SU-DHL-6 (cell line): ENCODE measurements around the gene PPARGC1A.

Source experiments
- H2AFZ ChIP-seq: fragments of 200-600 bp; sonication (generic); 2 replicates; pipeline ENCODE4 v1.6.1; 2014; ENCODE audit warnings: low read depth, mild to moderate bottlenecking, moderate library complexity, mixed read lengths, antibody characterized with exemption, low read length; ENCODE audit not compliant: severe bottlenecking
- H3F3A ChIP-seq: fragments of 200-600 bp; shearing (Covaris generic); 2 replicates; pipeline ENCODE4 v1.6.0; 2016; ENCODE audit warnings: antibody characterized with exemption, mild to moderate bottlenecking; ENCODE audit not compliant: insufficient read depth
- H3K27ac ChIP-seq: fragments of 200-600 bp; sonication (generic); 2 replicates; pipeline ENCODE4 v1.5.1; 2016; ENCODE audit warnings: low read depth, mild to moderate bottlenecking, low read length, moderate library complexity, mixed read lengths
- H3K27me3 ChIP-seq: fragments of 200-600 bp; sonication (generic), shearing (Covaris generic); 2 replicates; pipeline ENCODE4 v1.6.0; 2014; ENCODE audit warnings: mild to moderate bottlenecking, low read length
- H3K36me3 ChIP-seq: fragments of 200-600 bp; sonication (generic); 2 replicates; pipeline ENCODE4 v1.6.1; 2014; ENCODE audit warnings: mild to moderate bottlenecking, low read length, mixed read lengths
- H3K4me2 ChIP-seq: fragments of 300-600, 200-600 bp; shearing (Covaris generic), sonication (generic); 2 replicates; pipeline ENCODE4 v1.6.0; 2014; ENCODE audit warnings: low read length, low read depth, mild to moderate bottlenecking; ENCODE audit not compliant: poor library complexity, severe bottlenecking
- H3K4me3 ChIP-seq: fragments of 200-600 bp; sonication (generic); 2 replicates; pipeline ENCODE4 v1.5.1; 2014; ENCODE audit warnings: antibody characterized with exemption, low read length, mild to moderate bottlenecking, mixed read lengths; ENCODE audit not compliant: insufficient read depth, poor library complexity, severe bottlenecking
- H3K79me2 ChIP-seq: fragments of 200-600 bp; sonication (generic); 2 replicates; pipeline ENCODE4 v1.6.1; 2014; ENCODE audit warnings: mild to moderate bottlenecking, low read length, moderate library complexity; ENCODE audit not compliant: insufficient read depth
- H3K9ac ChIP-seq: fragments of 200-600 bp; sonication (generic); 2 replicates; pipeline ENCODE4 v1.7.0; 2014; ENCODE audit warnings: mild to moderate bottlenecking, low read length
- H3K9me2 ChIP-seq: fragments of 200-600 bp; sonication (generic); replicated peaks from 2 replicates; pipeline ENCODE4 v1.6.1; 2014; ENCODE audit warnings: low read length; ENCODE audit not compliant: insufficient read depth
- H3K9me3 ChIP-seq: fragments of 200-600 bp; sonication (generic); 2 replicates; pipeline ENCODE4 v1.6.1; 2014; ENCODE audit warnings: low read length, mixed read lengths; ENCODE audit not compliant: insufficient read depth
- H4K20me1 ChIP-seq: fragments of 200-600 bp; sonication (generic); 2 replicates; pipeline ENCODE4 v1.6.1; 2014; ENCODE audit warnings: low read depth, mild to moderate bottlenecking, antibody characterized with exemption, low read length, moderate library complexity, mixed read lengths
- EZH2phosphoT487 ChIP-seq: fragments of 200-600 bp; sonication (generic), shearing (Covaris generic); conservative IDR thresholded peaks from 2 replicates; pipeline ENCODE4 v1.6.1; 2018; ENCODE audit warnings: mild to moderate bottlenecking, antibody characterized with exemption, low read length, moderate library complexity, mixed read lengths
- TF ChIP-seq, protein P1 (sequence below): fragments of 200-600 bp; sonication (generic); IDR thresholded peaks from one replicate; pipeline ENCODE4 v1.5.1; 2017; ENCODE audit warnings: antibody characterized with exemption, mild to moderate bottlenecking, low read length, moderate library complexity; ENCODE audit not compliant: insufficient read depth, poor library complexity, severe bottlenecking

The PPARGC1A gene

DNA sequence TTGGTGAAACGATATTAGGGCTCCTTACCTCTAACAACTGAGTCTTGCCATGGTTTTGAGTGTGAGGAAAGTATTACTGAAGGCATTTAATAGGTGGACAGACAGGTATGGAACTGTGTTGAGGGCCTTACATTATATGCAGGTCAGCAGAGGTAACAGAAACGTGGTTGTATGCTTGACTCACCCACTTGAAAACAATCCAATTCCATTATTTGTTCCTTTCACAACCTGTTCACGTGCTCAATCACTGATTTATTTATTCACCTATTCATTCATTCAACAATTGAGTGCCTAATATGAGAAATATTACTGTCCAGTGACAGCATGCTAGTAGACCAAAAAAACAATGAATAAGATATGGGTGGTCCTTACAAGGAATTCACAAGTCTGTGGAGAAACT lies 33.3 kb upstream of the PPARGC1A start:
- H3K79me2 ChIP-seq, result no peaks in the 10 kb centered on the region
- H3K36me3 ChIP-seq, result no peaks in the 10 kb centered on the region
- no peaks in the 10 kb centered on the region for H3K9me2 ChIP-seq
- H3F3A ChIP-seq, result no peaks in the 10 kb centered on the region
- H3K27me3 ChIP-seq, result no peaks in the 10 kb centered on the region
- H3K9ac ChIP-seq, result no peak overlapping the region
- no peak overlapping the region for H2AFZ ChIP-seq
- H3K27ac ChIP-seq, result no peak overlapping the region
- H3K4me2 ChIP-seq, result no peak overlapping the region
- H3K9me3 ChIP-seq, result no peaks in the 10 kb centered on the region
- H3K4me3 ChIP-seq, result no peak overlapping the region
- no peak for TF ChIP-seq EZH2phosphoT487
- TF ChIP-seq, protein P1, sequence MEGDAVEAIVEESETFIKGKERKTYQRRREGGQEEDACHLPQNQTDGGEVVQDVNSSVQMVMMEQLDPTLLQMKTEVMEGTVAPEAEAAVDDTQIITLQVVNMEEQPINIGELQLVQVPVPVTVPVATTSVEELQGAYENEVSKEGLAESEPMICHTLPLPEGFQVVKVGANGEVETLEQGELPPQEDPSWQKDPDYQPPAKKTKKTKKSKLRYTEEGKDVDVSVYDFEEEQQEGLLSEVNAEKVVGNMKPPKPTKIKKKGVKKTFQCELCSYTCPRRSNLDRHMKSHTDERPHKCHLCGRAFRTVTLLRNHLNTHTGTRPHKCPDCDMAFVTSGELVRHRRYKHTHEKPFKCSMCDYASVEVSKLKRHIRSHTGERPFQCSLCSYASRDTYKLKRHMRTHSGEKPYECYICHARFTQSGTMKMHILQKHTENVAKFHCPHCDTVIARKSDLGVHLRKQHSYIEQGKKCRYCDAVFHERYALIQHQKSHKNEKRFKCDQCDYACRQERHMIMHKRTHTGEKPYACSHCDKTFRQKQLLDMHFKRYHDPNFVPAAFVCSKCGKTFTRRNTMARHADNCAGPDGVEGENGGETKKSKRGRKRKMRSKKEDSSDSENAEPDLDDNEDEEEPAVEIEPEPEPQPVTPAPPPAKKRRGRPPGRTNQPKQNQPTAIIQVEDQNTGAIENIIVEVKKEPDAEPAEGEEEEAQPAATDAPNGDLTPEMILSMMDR, result no peak
- no peaks in the 10 kb centered on the region for H4K20me1 ChIP-seq

DNA sequence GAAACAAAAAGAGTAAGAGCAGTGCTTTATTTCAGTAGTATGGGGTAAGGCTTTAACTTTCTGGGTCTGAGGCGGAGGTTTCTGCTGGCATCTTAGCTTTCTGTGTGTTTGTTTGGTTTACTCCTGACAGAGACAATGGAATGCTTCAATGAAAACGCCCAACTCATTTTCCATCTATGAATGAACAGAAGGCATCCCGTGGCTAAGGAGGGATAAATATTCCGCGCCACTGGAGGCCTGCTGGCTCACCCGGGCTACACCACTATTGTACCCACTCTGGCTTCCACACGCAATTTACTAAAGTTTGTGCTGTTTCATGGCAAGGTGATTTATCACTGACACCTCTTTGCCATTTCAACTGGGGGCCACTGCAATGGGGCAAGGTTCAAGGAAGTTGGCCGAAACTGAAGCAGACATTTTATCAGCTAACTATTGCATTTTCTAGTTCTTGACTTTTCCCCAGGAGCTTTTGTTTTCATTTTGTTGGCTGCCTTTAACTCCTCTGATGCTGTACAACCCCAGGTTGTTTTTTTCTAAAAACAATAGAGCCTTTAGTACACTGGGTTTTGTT lies 32.8 kb upstream of the PPARGC1A start:
- no peaks in the 10 kb centered on the region for H4K20me1 ChIP-seq
- H3K9ac ChIP-seq, result no peak overlapping the region
- no peaks in the 10 kb centered on the region for H3F3A ChIP-seq
- H3K27me3 ChIP-seq, result no peaks in the 10 kb centered on the region
- no peaks in the 10 kb centered on the region for H3K36me3 ChIP-seq
- no peak overlapping the region for H3K4me3 ChIP-seq
- no peak for TF ChIP-seq EZH2phosphoT487
- TF ChIP-seq, protein P1, result no peak
- no peak overlapping the region for H3K27ac ChIP-seq
- H3K4me2 ChIP-seq, result no peak overlapping the region
- no peaks in the 10 kb centered on the region for H3K9me2 ChIP-seq
- no peaks in the 10 kb centered on the region for H3K79me2 ChIP-seq
- no peaks in the 10 kb centered on the region for H3K9me3 ChIP-seq
- H2AFZ ChIP-seq, result no peak overlapping the region

DNA sequence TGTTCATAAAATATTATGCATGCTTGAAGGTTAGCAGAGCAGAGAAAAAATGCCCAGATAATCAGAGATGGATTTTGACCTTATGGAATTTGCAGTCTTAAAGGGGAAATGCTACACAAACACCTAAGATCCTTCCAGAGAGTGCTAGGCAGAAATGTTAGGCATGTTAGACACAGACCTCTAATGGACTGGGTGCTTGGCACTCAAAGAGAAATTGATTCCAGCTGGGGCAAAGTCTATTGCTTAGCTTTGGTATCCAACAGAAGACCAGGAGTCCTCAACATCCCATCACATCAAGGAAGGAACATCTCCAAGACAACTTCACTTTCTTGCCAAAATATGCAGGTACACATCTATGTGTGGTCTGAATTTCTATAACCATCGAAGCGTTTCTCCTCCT lies 32.2 kb upstream of the PPARGC1A start:
- Histone ChIP-seq H3K9me3 (no peaks in the 10 kb centered on the region), H3K27me3 (no peaks in the 10 kb centered on the region), H3F3A (no peaks in the 10 kb centered on the region), H3K9me2 (no peaks in the 10 kb centered on the region), H3K4me2 (no peak overlapping the region), H3K9ac (no peak overlapping the region), H3K79me2 (no peaks in the 10 kb centered on the region), H3K27ac (no peak overlapping the region), H4K20me1 (no peaks in the 10 kb centered on the region), H3K4me3 (no peak overlapping the region), H3K36me3 (no peaks in the 10 kb centered on the region), H2AFZ (no peak overlapping the region)
- no peak for TF ChIP-seq EZH2phosphoT487
- TF ChIP-seq, protein P1, result no peak
